ACHN (cell line): ENCODE results near the gene MEG3.

ENCODE experiments used
- DNase-seq: peaks from one replicate; pipeline ENCODE4 v3.0.0-alpha.2; 2015
- in situ Hi-C: cut with HindIII; loops from 2 replicates; pipeline ENCODE4 v1.10.0; 2017; ENCODE audit warnings: low sequenced_read_pairs, low pct_ligation_motif_present, low pct_unique_long_range_greater_than_20kb

MEG3 gene

GRCh38 chr14:100882991-100883788, 57.3 kb downstream of the MEG3 start:
- in situ Hi-C loops = no loop called here

GRCh38 chr14:100883789-100884101, 57.8 kb downstream of the MEG3 start:
- DNase-seq = no peak
- in situ Hi-C loops = no loop called here

More at GRCh38 chr14:100882991-100883788, 57.3 kb downstream of the MEG3 start:
- DNase-seq = no peak

GRCh38 chr14:100884456-100884855, 58.5 kb downstream of the MEG3 start:
- no peak for DNase-seq
- in situ Hi-C loops = no loop called here

- no peak for DNase-seq
- in situ Hi-C loops = no loop called here
These were observed 59.3 kb downstream of the MEG3 start for GRCh38 chr14:100885196-100885595.

GRCh38 chr14:100885617-100886016, 59.7 kb downstream of the MEG3 start:
- in situ Hi-C loops = no loop called here
- no peak for DNase-seq

GRCh38 chr14:100887728-100888335, 61.9 kb downstream of the MEG3 start:
- in situ Hi-C loops = no loop called here
- DNase-seq = no peak

GRCh38 chr14:100888789-100889315, 62.9 kb downstream of the MEG3 start:
- in situ Hi-C loops = no loop called here
- no peak for DNase-seq

GRCh38 chr14:100889641-100890040, 63.7 kb downstream of the MEG3 start:
- in situ Hi-C loops = no loop called here
- DNase-seq = no peak

GRCh38 chr14:100890061-100890850, 64.3 kb downstream of the MEG3 start:
- no peak for DNase-seq
- in situ Hi-C loops = no loop called here

- DNase-seq = no peak
- in situ Hi-C loops = no loop called here
These were observed 65.1 kb downstream of the MEG3 start for GRCh38 chr14:100891051-100891450.

- in situ Hi-C loops = no loop called here
- no peak for DNase-seq
These were observed 65.9 kb downstream of the MEG3 start for GRCh38 chr14:100891501-100892445.

- in situ Hi-C loops = no loop called here
- no peak for DNase-seq
These were observed 66.7 kb downstream of the MEG3 start for GRCh38 chr14:100892496-100893227.

- in situ Hi-C loops = no loop called here
- DNase-seq = no peak
These were observed 67.3 kb downstream of the MEG3 start for GRCh38 chr14:100893228-100893601.

GRCh38 chr14:100893760-100894159, 67.8 kb downstream of the MEG3 start:
- in situ Hi-C loops = no loop called here
- DNase-seq = no peak

GRCh38 chr14:100894416-100894815, 68.5 kb downstream of the MEG3 start:
- in situ Hi-C loops = no loop called here
- no peak for DNase-seq

GRCh38 chr14:100895411-100895810, 69.5 kb downstream of the MEG3 start:
- in situ Hi-C loops = no loop called here
- no peak for DNase-seq

GRCh38 chr14:100896369-100897060, 70.6 kb downstream of the MEG3 start:
- in situ Hi-C loops = no loop called here
- no peak for DNase-seq
